K562 (cell line): ENCODE measurements around the gene PPFIBP2. TPM values are rescaled to one million over a fixed set of nuclear protein-coding genes. Genes with fewer than 3 reads are reported as not detected.

Experiments used
- ATAC-seq: fragments of 200-7000 bp; cut with Tn5 transposase; 3 replicates; pipeline ENCODE4 v1.9.1; 2020; ENCODE audit warnings: moderate library complexity
- BruUV-seq: library from RNA; stranded (reverse); fragments of 400-500 nt; replicated peaks from 2 replicates; lab custom pipeline; 2021; lab: Mats Ljungman, UMichigan
- CTCF ChIA-PET: fragments of 300-600 bp; formaldehyde crosslinking; extraction: SDS; loops from one replicate; lab custom pipeline; 2021; ENCODE audit warnings: low intra/inter-chr PET ratio; lab: Yijun Ruan, JAX
- POLR2A ChIA-PET: fragments of 300-600, 350-650 bp; sonication (Branson Sonifier 250); formaldehyde crosslinking; extraction: SDS; loops from one replicate; lab custom pipeline; 2021; ENCODE audit warnings: antibody characterized with exemption, inconsistent platforms; lab: Yijun Ruan, JAX
- DNase-seq, 4 experiments: peaks; one replicate each; pipeline versions ENCODE4 v3.0.0 to v3.0.0-alpha.2; 2011 to 2018; ENCODE audit warnings: low spot score in 3 of 4, mixed read lengths in 3 of 4; ENCODE audit errors: extremely low read depth in 1 of 4
- FAIRE-seq: peaks from 2 replicates; lab custom pipeline; 2011; peaks lifted over from hg19 to GRCh38; lab: Jason Lieb, UNC
- H2AFZ ChIP-seq: 2 replicates; pipeline ENCODE4 v1.6.0; 2011; ENCODE audit warnings: low read depth, low read length, control low read depth, inconsistent platforms
- H3K27ac ChIP-seq: fragments of 200-600 bp; 3 replicates; pipeline ENCODE4 v1.8.0; 2011; ENCODE audit warnings: low read depth, mild to moderate bottlenecking, control low read depth, inconsistent platforms, low read length, moderate library complexity, mixed read lengths; ENCODE audit errors: extremely low read depth
- H3K27me3 ChIP-seq, 2 experiments: fragments of 300-600 bp in 1 of 2; 2 replicates in 1 of 2; 3 replicates in 1 of 2; pipeline versions ENCODE4 v1.6.0 to v1.8.0; 2011; ENCODE audit warnings: inconsistent platforms in 2 of 2, low read length in 2 of 2, mild to moderate bottlenecking in 1 of 2, mixed read lengths in 1 of 2, moderate library complexity in 1 of 2; ENCODE audit not compliant: control insufficient read depth in 2 of 2, insufficient read depth in 2 of 2
- H3K36me3 ChIP-seq: fragments of 300-600 bp; 3 replicates; pipeline ENCODE4 v1.8.0; 2011; ENCODE audit warnings: mild to moderate bottlenecking, low read length, inconsistent platforms; ENCODE audit not compliant: control insufficient read depth, insufficient read depth
- H3K4me1 ChIP-seq, 2 experiments: fragments of 200-600 bp in 1 of 2; replicated peaks in 1 of 2; 2 replicates in 1 of 2; 3 replicates in 1 of 2; pipeline versions ENCODE4 v1.5.1 to v1.8.0; 2011; ENCODE audit warnings: inconsistent platforms in 2 of 2, low read length in 2 of 2, mild to moderate bottlenecking in 1 of 2, mixed read lengths in 1 of 2, moderate library complexity in 1 of 2; ENCODE audit not compliant: control insufficient read depth in 2 of 2, insufficient read depth in 2 of 2
- H3K4me2 ChIP-seq: 2 replicates; pipeline ENCODE4 v1.6.1; 2011; ENCODE audit warnings: low read length, control low read depth, inconsistent platforms, mixed read lengths; ENCODE audit not compliant: insufficient read depth
- H3K4me3 ChIP-seq: fragments of 200-600 bp; sonication (generic), shearing (Covaris generic); 2 replicates; pipeline ENCODE4 v1.5.1; 2016; ENCODE audit warnings: control low read depth, inconsistent platforms
- H3K79me2 ChIP-seq: fragments of 200-600 bp; 3 replicates; pipeline ENCODE4 v1.8.0; 2011; ENCODE audit warnings: low read length, inconsistent platforms; ENCODE audit not compliant: control insufficient read depth, insufficient read depth
- H3K9ac ChIP-seq, 2 experiments: 2 replicates each; pipeline versions ENCODE4 v1.6.0 to v1.6.1; 2011; ENCODE audit warnings: low read depth in 2 of 2, low read length in 2 of 2, control low read depth in 1 of 2, inconsistent platforms in 1 of 2, mild to moderate bottlenecking in 1 of 2, mixed read lengths in 1 of 2; ENCODE audit not compliant: insufficient read depth in 1 of 2
- H3K9me1 ChIP-seq: one replicate; pipeline ENCODE4 v1.6.0; 2011; ENCODE audit warnings: inconsistent platforms, mild to moderate bottlenecking, low read length, moderate library complexity; ENCODE audit not compliant: control insufficient read depth, insufficient read depth
- H3K9me3 ChIP-seq: replicated peaks from 2 replicates; pipeline ENCODE4 v1.5.1; 2011; ENCODE audit warnings: low read depth, low read length, inconsistent platforms; ENCODE audit not compliant: control insufficient read depth, insufficient read depth
- H4K20me1 ChIP-seq: replicated peaks from 2 replicates; pipeline ENCODE4 v1.6.1; 2011; ENCODE audit warnings: low read length, inconsistent platforms, mixed read lengths; ENCODE audit not compliant: control insufficient read depth, insufficient read depth
- BHLHE40 ChIP-seq: IDR thresholded peaks from 2 replicates; pipeline ENCODE4 v1.6.1; 2011; ENCODE audit warnings: low read length, improper control_type of control experiment
- CEBPZ ChIP-seq: fragments of 150-350 bp; IDR thresholded peaks from 2 replicates; pipeline ENCODE4 v1.6.1; 2014; ENCODE audit warnings: low read depth, mild to moderate bottlenecking, low read length, borderline replicate concordance
- ETS2 ChIP-seq: IDR thresholded peaks from 2 replicates; pipeline ENCODE4 v1.6.1; 2016; ENCODE audit warnings: borderline replicate concordance, missing genetic modification characterization, mild to moderate bottlenecking, moderate library complexity, missing compliant biosample characterization; ENCODE audit not compliant: poor library complexity, severe bottlenecking
- EZH2 ChIP-seq: IDR thresholded peaks from 2 replicates; pipeline ENCODE4 v1.6.1; 2012; ENCODE audit warnings: low read depth, mild to moderate bottlenecking, inconsistent platforms, low read length, borderline replicate concordance
- FOXM1 ChIP-seq, 2 experiments: fragments of 450-650 bp in 1 of 2; sonication (generic) in 1 of 2; formaldehyde crosslinking in 1 of 2; IDR thresholded peaks; 2 replicates each; pipeline versions ENCODE4 v1.6.1 to v1.9.0; 2017 to 2022; ENCODE audit warnings: low read depth in 2 of 2, mild to moderate bottlenecking in 2 of 2, missing genetic modification reagents in 1 of 2, moderate library complexity in 1 of 2
- MTA2 ChIP-seq: fragments of 450-650 bp; IDR thresholded peaks from 2 replicates; pipeline ENCODE4 v1.6.1; 2016; ENCODE audit warnings: low read depth
- NRF1 ChIP-seq, 2 experiments: fragments of 450-650 bp; IDR thresholded peaks in 1 of 2; conservative IDR thresholded peaks in 1 of 2; 2 replicates each; pipeline ENCODE4 v1.6.1; 2014; ENCODE audit warnings: mild to moderate bottlenecking in 2 of 2
- POLR2A ChIP-seq: fragments of 450-650 bp; conservative IDR thresholded peaks from 2 replicates; pipeline ENCODE4 v1.6.1; 2016
- SMC3 ChIP-seq: conservative IDR thresholded peaks from 2 replicates; pipeline ENCODE4 v1.6.1; 2011; ENCODE audit warnings: low read depth, low read length, improper control_type of control experiment; ENCODE audit not compliant: insufficient read depth
- SNIP1 ChIP-seq: fragments of 450-650 bp; IDR thresholded peaks from 2 replicates; pipeline ENCODE4 v1.7.1; 2017; ENCODE audit warnings: low read depth, mild to moderate bottlenecking
- WGBS: fragments of 100-300 bp; shearing (Covaris generic); methylation state at CpG from one replicate; pipeline ENCODE4 v1.1.6; 2016; ENCODE audit warnings: low coverage, mixed read lengths; ENCODE audit not compliant: insufficient coverage; ENCODE audit errors: missing lambda C conversion rate; 5-methylcytosine and 5-hydroxymethylcytosine counted together
- in situ Hi-C: fragments of 300-500 bp; cut with MboI; formaldehyde crosslinking; loops from 4 replicates; pipeline ENCODE4 v1.15.0; 2018; ENCODE audit warnings: inconsistent platforms, mixed read lengths
- intact Hi-C: fragments of 100-400 bp; cut with micrococcal nuclease; formaldehyde crosslinking; loops from 2 replicates; pipeline ENCODE4 v1.14.2; 2022
- polyA plus RNA-seq, 8 experiments: library from polyadenylated mRNA; depleted of rRNA in 4 of 8; stranded (reverse) in 5 of 8; unstranded in 3 of 8; fragments of >200 nt; fragmentation: Nextera tagmentation in 2 of 8; fragmentation: Illumina TruSeq in 1 of 8; extraction: Ambion mirVana in 2 of 8; extraction: Trizol in 1 of 8; gene quantifications; 2 replicates each; pipeline versions ENCODE4 v1.2.1 to v1.2.3, GENCODE V29; 2011 to 2014; ENCODE audit warnings: inconsistent platforms in 1 of 8, missing spikeins in 1 of 8
- total RNA-seq, 7 experiments: library from RNA; depleted of rRNA in 6 of 7; stranded (reverse); fragments of >200 nt in 6 of 7; fragmentation: Illumina TruSeq in 2 of 7; extraction: Trizol in 2 of 7; gene quantifications; 2 replicates each; pipeline versions ENCODE4 v1.2.1 to v1.2.3, GENCODE V29; 2011 to 2021; ENCODE audit warnings: low replicate concordance in 1 of 7

The PPFIBP2 gene
- total and polyA plus RNA-seq, 9 of the 15 experiments (the other 6 are each of a cell fraction or from before 2014, with no cell fraction given), result 0.18 to 3.4 (median 1.2) TPM

- ChIA-PET POLR2A (no interaction called here), CTCF (no interaction called here)
- H3K9me1 ChIP-seq, result no peaks in the 10 kb centered on the region
- H3K27me3 ChIP-seq, result 0 out of 5 replicates have a peak, but pooled peaks cover 0 to 5% of the 10 kb centered on the region in 2 experiments
- H3K4me1 ChIP-seq, result no peaks in the 10 kb centered on the region
- no peak overlapping the region for H3K4me2 ChIP-seq
- H3K9me3 ChIP-seq, result no peaks in the 10 kb centered on the region
- ATAC-seq, result no peak
- no peak overlapping the region for H3K4me3 ChIP-seq
- no peaks in the 10 kb centered on the region for H3K79me2 ChIP-seq
- no TSS peak for BruUV-seq
- FAIRE-seq, result no peak
- no peaks in the 10 kb centered on the region; the same call in 1 of the 2 replicates for H4K20me1 ChIP-seq
- WGBS, result 0% methylated on average over 2 of the region's 2 CpGs
- in situ Hi-C loops, result no loop called here
- H3K9ac ChIP-seq, result no peak overlapping the region
- H3K36me3 ChIP-seq, result no peaks in the 10 kb centered on the region
- no peak for TF ChIP-seq SNIP1
- TF ChIP-seq FOXM1 (IDR thresholded peaks at IDR 0.05; ENCODE audit: low read depth), result no peak
- TF ChIP-seq FOXM1 (CRISPR knock-in tag; IDR thresholded peaks at IDR 0.05; ENCODE audit: low read depth), result no peak
- no peak for TF ChIP-seq BHLHE40
- no peak overlapping the region for H2AFZ ChIP-seq
- H3K27ac ChIP-seq, result no peak overlapping the region
- no peak for DNase-seq
- intact Hi-C loops, result no loop called here
Observed at GRCh38 chr11:7683571-7683970, 169.8 kb downstream of the PPFIBP2 start.

GRCh38 chr11:7686761-7687160 lies 173.0 kb downstream of the PPFIBP2 start:
- Histone ChIP-seq H3K27me3 (peaks cover 0 to 9% of the 10 kb centered on the region in 2 experiments; a peak in 1 of 5 replicates), H3K4me3 (no peak overlapping the region), H4K20me1 (no peaks in the 10 kb centered on the region; the same call in 1 of the 2 replicates), H3K9me1 (no peaks in the 10 kb centered on the region), H3K27ac (no peak overlapping the region), H3K9ac (no peak overlapping the region), H3K79me2 (no peaks in the 10 kb centered on the region), H3K36me3 (no peaks in the 10 kb centered on the region), H3K4me1 (no peaks in the 10 kb centered on the region), H2AFZ (no peak overlapping the region), H3K4me2 (no peak overlapping the region), H3K9me3 (no peaks in the 10 kb centered on the region)
- ChIA-PET CTCF (no interaction called here), POLR2A (interaction anchor here (0.6 to 0.9 kb wide), 2 partner anchors 19 to 468 kb away, joined by 3 read pairs; partner anchors contain the start of gene OVCH2)
- ATAC-seq (no peak), FAIRE-seq (no peak), DNase-seq (no peak)
- TF ChIP-seq POLR2A, result no peak
- TF ChIP-seq NRF1 (conservative IDR thresholded peaks at IDR 0.05 in 1 of 2, IDR thresholded peaks at IDR 0.05 in 1 of 2), result no peak
- no peak for TF ChIP-seq EZH2
- no peak for TF ChIP-seq CEBPZ
- TF ChIP-seq MTA2, result no peak
- TF ChIP-seq ETS2 (tag), result no peak
- TF ChIP-seq SMC3, result no peak
- BruUV-seq, result no TSS peak
- WGBS, result 0% methylated on average over 4 of the region's 4 CpGs
- intact Hi-C loops, result no loop called here
- in situ Hi-C loops, result no loop called here
